HepG2 (cell line): ENCODE data around the gene EID3. TPM values are rescaled to one million over a fixed set of nuclear protein-coding genes. Genes with fewer than 3 reads are reported as not detected.
A peak's percentile ranks its signal among the peaks of the same experiment; 100 is the strongest.

ENCODE experiments used
- ATAC-seq: fragments of 200-7000 bp; cut with Tn5 transposase; 3 replicates; pipeline ENCODE4 v1.9.1; 2020; ENCODE audit warnings: mild to moderate bottlenecking, moderate library complexity
- BruUV-seq: library from RNA; stranded (reverse); fragments of 400-500 nt; replicated peaks from 2 replicates; lab custom pipeline; 2021; lab: Mats Ljungman, UMichigan
- CTCF ChIA-PET: fragments of 300-600 bp; formaldehyde crosslinking; extraction: SDS; loops from one replicate; lab custom pipeline; 2021; ENCODE audit warnings: low total read pairs, inconsistent platforms, low intra/inter-chr PET ratio; lab: Yijun Ruan, JAX
- POLR2A ChIA-PET: fragments of 350-600 bp; sonication (Branson Sonifier 250); formaldehyde crosslinking; loops from one replicate; lab custom pipeline; 2020; ENCODE audit warnings: antibody characterized with exemption, inconsistent platforms; lab: Yijun Ruan, JAX
- DNase-seq: peaks from one replicate; pipeline ENCODE4 v3.0.0-alpha.2; 2015; ENCODE audit warnings: low spot score
- FAIRE-seq: peaks from 3 replicates; lab custom pipeline; 2011; peaks lifted over from hg19 to GRCh38; lab: Jason Lieb, UNC
- H2AFZ ChIP-seq: one replicate; pipeline ENCODE4 v1.6.1; 2011; ENCODE audit warnings: low read length, inconsistent platforms
- H3K27ac ChIP-seq: fragments of 300-600 bp; 3 replicates; pipeline ENCODE4 v1.8.0; 2011; ENCODE audit warnings: mixed run types, mild to moderate bottlenecking, mixed read lengths, low read length, inconsistent platforms; ENCODE audit not compliant: insufficient read depth; ENCODE audit errors: extremely low read length
- H3K27me3 ChIP-seq, 2 experiments: fragments of 200-600 bp in 1 of 2; 2 replicates in 1 of 2; 3 replicates in 1 of 2; pipeline versions ENCODE4 v1.6.0 to v1.8.0; 2011; ENCODE audit warnings: low read length in 2 of 2, mild to moderate bottlenecking in 2 of 2, moderate library complexity in 2 of 2, inconsistent platforms in 1 of 2; ENCODE audit not compliant: insufficient read depth in 2 of 2, control insufficient read depth in 1 of 2
- H3K36me3 ChIP-seq, 2 experiments: fragments of 200-600 bp in 1 of 2; replicated peaks in 1 of 2; 2 replicates in 1 of 2; 3 replicates in 1 of 2; pipeline versions ENCODE4 v1.5.1 to v1.8.0; 2011; ENCODE audit warnings: low read length in 2 of 2, inconsistent platforms in 1 of 2; ENCODE audit not compliant: insufficient read depth in 2 of 2, control insufficient read depth in 1 of 2
- H3K4me1 ChIP-seq: 2 replicates; pipeline ENCODE4 v1.5.1; 2012; ENCODE audit warnings: low read length, inconsistent platforms; ENCODE audit not compliant: insufficient read depth
- H3K4me2 ChIP-seq: 2 replicates; pipeline ENCODE4 v1.6.0; 2011; ENCODE audit warnings: low read depth, low read length, inconsistent platforms
- H3K4me3 ChIP-seq, 3 experiments: fragments of 200-600 bp in 1 of 3; sonication (generic), shearing (Covaris generic) in 1 of 3; replicated peaks in 1 of 3; 2 replicates each; pipeline ENCODE4 v1.5.1; 2011 to 2016; ENCODE audit warnings: low read length in 3 of 3, inconsistent platforms in 2 of 3, low read depth in 2 of 3, mild to moderate bottlenecking in 2 of 3, control low read depth in 1 of 3, mixed read lengths in 1 of 3; ENCODE audit not compliant: insufficient read depth in 1 of 3
- H3K79me2 ChIP-seq: one replicate; pipeline ENCODE4 v1.6.1; 2011; ENCODE audit warnings: low read length, inconsistent platforms; ENCODE audit not compliant: insufficient read depth
- H3K9ac ChIP-seq: 2 replicates; pipeline ENCODE4 v1.6.0; 2011; ENCODE audit warnings: mild to moderate bottlenecking, low read depth, low read length, inconsistent platforms; ENCODE audit not compliant: insufficient read depth
- H3K9me3 ChIP-seq: 2 replicates; pipeline ENCODE4 v1.5.1; 2012; ENCODE audit warnings: mild to moderate bottlenecking, low read length
- H4K20me1 ChIP-seq: 2 replicates; pipeline ENCODE4 v1.6.0; 2011; ENCODE audit warnings: inconsistent platforms, mild to moderate bottlenecking, low read length, moderate library complexity; ENCODE audit not compliant: insufficient read depth
- MATR3 ChIP-seq: sonication (generic); formaldehyde crosslinking; IDR thresholded peaks from 2 replicates; pipeline ENCODE4 v1.4.0; 2020; ENCODE audit warnings: missing genetic modification reagents
- NFATC3 ChIP-seq: sonication (generic); formaldehyde crosslinking; IDR thresholded peaks from 2 replicates; pipeline ENCODE4 v1.5.1; 2020; ENCODE audit warnings: mild to moderate bottlenecking, missing genetic modification reagents
- PHF5A ChIP-seq: IDR thresholded peaks from one replicate; pipeline ENCODE4 v1.6.1; 2018; ENCODE audit warnings: low read depth, missing genetic modification reagents; ENCODE audit not compliant: unreplicated experiment
- RBM22 ChIP-seq: fragments of 200-400 bp; formaldehyde crosslinking; optimal IDR thresholded peaks from 2 replicates; pipeline ENCODE3; 2017; ENCODE audit warnings: mild to moderate bottlenecking, low read length, moderate library complexity
- TCF7L2 ChIP-seq: IDR thresholded peaks from 2 replicates; pipeline ENCODE4 v1.6.1; 2011; ENCODE audit warnings: mild to moderate bottlenecking, low read depth, low read length, moderate library complexity
- ZFP36L2 ChIP-seq: sonication (generic); formaldehyde crosslinking; IDR thresholded peaks from 2 replicates; pipeline ENCODE4 v1.4.0; 2020; ENCODE audit warnings: missing genetic modification reagents
- WGBS: methylation state at CpG from one replicate; pipeline ENCODE4 v1.1.6; 2017; ENCODE audit warnings: low lambda C conversion rate; 5-methylcytosine and 5-hydroxymethylcytosine counted together
- in situ Hi-C: cut with HindIII; loops from 2 replicates; pipeline ENCODE4 v1.10.0; 2017; ENCODE audit warnings: low pct_unique_long_range_greater_than_20kb; ENCODE audit not compliant: extremely low pct_ligation_motif_present
- intact Hi-C: fragments of 100-400 bp; cut with micrococcal nuclease; formaldehyde crosslinking; loops from one replicate; pipeline ENCODE4 v1.10.0; 2022; ENCODE audit not compliant: unreplicated experiment
- polyA plus RNA-seq, 8 experiments: library from polyadenylated mRNA; depleted of rRNA in 3 of 8; stranded (reverse) in 7 of 8; unstranded in 1 of 8; fragments of >200 nt; fragmentation: Illumina TruSeq in 4 of 8; extraction: Trizol in 4 of 8; gene quantifications; 2 replicates each; pipeline versions ENCODE4 v1.2.1 to v1.2.3, GENCODE V29; 2011 to 2016; ENCODE audit warnings: low read depth in 4 of 8, missing spikeins in 1 of 8, mixed read lengths in 1 of 8; ENCODE audit not compliant: insufficient read depth in 1 of 8
- total RNA-seq, 5 experiments: library from RNA; depleted of rRNA; stranded (reverse); fragments of >200 nt; fragmentation: Illumina TruSeq; extraction: Trizol; gene quantifications; 2 replicates each; pipeline ENCODE4 v1.2.3, GENCODE V29; 2016; ENCODE audit warnings: low read depth in 1 of 5
- TF ChIP-seq, protein P1 (sequence below): sonication (generic); formaldehyde crosslinking; IDR thresholded peaks from 2 replicates; pipeline ENCODE4 v1.5.0; 2020; ENCODE audit warnings: missing genetic modification reagents

Gene EID3
- total and polyA plus RNA-seq, 2 of the 13 experiments (the other 11 are each of a cell fraction or from before 2014, with no cell fraction given), result 0.38 to 4.5 TPM

DNA sequence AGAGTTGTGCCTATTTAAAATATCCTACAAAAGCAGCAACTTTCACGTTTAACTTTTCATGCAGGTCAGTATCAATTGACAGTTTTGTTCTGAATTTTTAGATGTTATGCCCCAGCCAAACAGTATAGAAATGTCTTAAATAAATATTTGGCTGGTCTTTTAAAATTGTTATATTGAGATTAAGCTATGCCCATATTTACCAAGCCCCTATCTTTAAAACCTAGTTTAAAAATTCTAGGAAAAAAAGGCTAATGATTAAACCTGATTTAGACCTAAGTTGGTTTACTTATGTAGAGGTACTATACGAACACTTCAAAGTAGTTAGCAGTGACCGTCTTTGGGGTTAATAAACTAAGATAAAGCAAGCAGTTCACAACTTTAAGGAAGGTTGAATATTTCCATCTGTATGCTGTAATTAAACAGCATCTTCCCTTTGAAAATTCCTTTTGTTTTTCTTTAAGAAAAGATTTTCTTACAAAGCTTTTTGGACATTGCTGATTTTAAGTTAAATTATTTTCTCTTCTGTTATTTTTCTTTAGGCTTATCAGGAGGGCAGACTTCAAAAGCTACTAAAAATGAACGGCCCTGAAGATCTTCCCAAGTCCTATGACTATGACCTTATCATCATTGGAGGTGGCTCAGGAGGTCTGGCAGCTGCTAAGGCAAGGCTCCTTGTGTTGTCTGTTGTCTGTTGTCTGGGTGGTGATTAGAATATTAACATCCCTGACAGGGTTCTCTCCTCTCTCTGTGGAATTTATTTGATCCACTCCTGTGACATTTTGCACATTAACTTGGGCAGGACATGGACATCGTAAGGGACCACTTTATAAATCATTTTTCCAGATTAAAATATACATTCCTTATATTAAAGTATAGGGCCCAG is 7.5 kb downstream of the EID3 start:
- Histone ChIP-seq H3K36me3 (peaks cover 17 to 61% of the 10 kb centered on the region in 2 experiments), H3K4me3 (no peak overlapping the region), H2AFZ (no peak overlapping the region), H3K79me2 (peaks cover 53% of the 10 kb centered on the region), H3K9ac (no peak overlapping the region), H3K4me2 (no peak overlapping the region), H3K27ac (no peak overlapping the region), H3K4me1 (no peaks in the 10 kb centered on the region), H4K20me1 (peaks cover 35% of the 10 kb centered on the region), H3K27me3 (no peaks in the 10 kb centered on the region), H3K9me3 (no peaks in the 10 kb centered on the region)
- in situ Hi-C loops, result no loop called here
- DNase-seq (no peak), FAIRE-seq (no peak), ATAC-seq (no peak)
- intact Hi-C loops, result no loop called here
- TF ChIP-seq PHF5A (CRISPR knock-in tag), result no peak
- TF ChIP-seq TCF7L2, result no peak
- TF ChIP-seq MATR3 (CRISPR knock-in tag), result no peak
- TF ChIP-seq, protein P1, sequence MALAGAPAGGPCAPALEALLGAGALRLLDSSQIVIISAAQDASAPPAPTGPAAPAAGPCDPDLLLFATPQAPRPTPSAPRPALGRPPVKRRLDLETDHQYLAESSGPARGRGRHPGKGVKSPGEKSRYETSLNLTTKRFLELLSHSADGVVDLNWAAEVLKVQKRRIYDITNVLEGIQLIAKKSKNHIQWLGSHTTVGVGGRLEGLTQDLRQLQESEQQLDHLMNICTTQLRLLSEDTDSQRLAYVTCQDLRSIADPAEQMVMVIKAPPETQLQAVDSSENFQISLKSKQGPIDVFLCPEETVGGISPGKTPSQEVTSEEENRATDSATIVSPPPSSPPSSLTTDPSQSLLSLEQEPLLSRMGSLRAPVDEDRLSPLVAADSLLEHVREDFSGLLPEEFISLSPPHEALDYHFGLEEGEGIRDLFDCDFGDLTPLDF (CRISPR knock-in tag), result no peak
- TF ChIP-seq ZFP36L2, result no peak
- peak; percentile 43 for TF ChIP-seq RBM22
- TF ChIP-seq NFATC3 (CRISPR knock-in tag), result no peak
- WGBS, result 89% methylated on average over 5 of the region's 5 CpGs
- CTCF ChIA-PET, result no interaction called here
- POLR2A ChIA-PET, result no interaction called here
- BruUV-seq, result no TSS peak
